Loucy (cell line): ENCODE measurements around the gene THEMIS.

Source experiments
- H2AFZ ChIP-seq: fragments of 200-600 bp; sonication (generic); 2 replicates; pipeline ENCODE4 v1.6.0; 2016; ENCODE audit warnings: antibody characterized with exemption, mild to moderate bottlenecking, low read length, moderate library complexity
- H3F3A ChIP-seq: fragments of 200-600 bp; 2 replicates; pipeline ENCODE4 v1.6.0; 2016; ENCODE audit warnings: antibody characterized with exemption, low read depth, mild to moderate bottlenecking
- H3K27me3 ChIP-seq: fragments of 200-600 bp; sonication (generic); 2 replicates; pipeline ENCODE4 v1.6.1; 2014; ENCODE audit warnings: low read length, mild to moderate bottlenecking; ENCODE audit not compliant: insufficient read depth, poor library complexity, severe bottlenecking
- H3K36me3 ChIP-seq: fragments of 200-600 bp; sonication (generic); 2 replicates; pipeline ENCODE4 v1.6.1; 2016; ENCODE audit warnings: low read length; ENCODE audit not compliant: insufficient read depth
- H3K4me1 ChIP-seq: fragments of 200-600 bp; sonication (generic); 2 replicates; pipeline ENCODE4 v1.5.1; 2014; ENCODE audit warnings: low read length, mild to moderate bottlenecking; ENCODE audit not compliant: insufficient read depth, poor library complexity, severe bottlenecking
- H3K4me2 ChIP-seq: fragments of 200-600 bp; sonication (generic); 2 replicates; pipeline ENCODE4 v1.6.0; 2014; ENCODE audit warnings: antibody characterized with exemption, low read length, low read depth, mild to moderate bottlenecking; ENCODE audit not compliant: poor library complexity, severe bottlenecking
- H3K4me3 ChIP-seq: fragments of 200-600 bp; sonication (generic); 2 replicates; pipeline ENCODE4 v1.5.1; 2014; ENCODE audit warnings: low read length, mild to moderate bottlenecking, mixed read lengths; ENCODE audit not compliant: poor library complexity, severe bottlenecking
- H3K79me2 ChIP-seq: fragments of 200-600 bp; sonication (generic); 2 replicates; pipeline ENCODE4 v1.6.1; 2014; ENCODE audit warnings: low read length; ENCODE audit not compliant: insufficient read depth
- H3K9ac ChIP-seq: fragments of 200-600 bp; sonication (generic); 2 replicates; pipeline ENCODE4 v1.6.0; 2014; ENCODE audit warnings: mild to moderate bottlenecking, low read depth, low read length, moderate library complexity; ENCODE audit not compliant: poor library complexity, severe bottlenecking
- H3K9me2 ChIP-seq: fragments of 200-600 bp; sonication (generic); replicated peaks from 2 replicates; pipeline ENCODE4 v1.6.1; 2016; ENCODE audit warnings: low read depth, low read length, mixed read lengths
- H3K9me3 ChIP-seq: fragments of 200-600 bp; sonication (generic); 2 replicates; pipeline ENCODE4 v1.6.1; 2014; ENCODE audit warnings: mild to moderate bottlenecking, antibody characterized with exemption, low read length, low read depth; ENCODE audit not compliant: insufficient read depth
- H4K20me1 ChIP-seq: fragments of 200-600 bp; sonication (generic); 2 replicates; pipeline ENCODE4 v1.6.0; 2014; ENCODE audit warnings: antibody characterized with exemption, low read length, mild to moderate bottlenecking; ENCODE audit not compliant: insufficient read depth, poor library complexity, severe bottlenecking
- CTCF ChIP-seq: fragments of 200-600 bp; sonication (generic); conservative IDR thresholded peaks from 2 replicates; pipeline ENCODE4 v1.5.1; 2014; ENCODE audit warnings: mild to moderate bottlenecking, antibody characterized with exemption, low read length
- EZH2phosphoT487 ChIP-seq: fragments of 200-600 bp; IDR thresholded peaks from 2 replicates; pipeline ENCODE4 v1.6.1; 2018; ENCODE audit warnings: antibody characterized with exemption, mild to moderate bottlenecking, moderate library complexity, borderline replicate concordance

The THEMIS gene

GRCh38 chr6:127710668-127711067, 190.2 kb downstream of the THEMIS start:
- Histone ChIP-seq H4K20me1 (no peaks in the 10 kb centered on the region), H3K79me2 (no peaks in the 10 kb centered on the region), H3K9ac (no peak overlapping the region), H3K4me1 (peaks cover 11% of the 10 kb centered on the region), H3K4me2 (no peak overlapping the region), H3K36me3 (peaks cover 61% of the 10 kb centered on the region; the same call in 1 of the 2 replicates), H3F3A (no peaks in the 10 kb centered on the region), H3K9me3 (no peaks in the 10 kb centered on the region), H3K9me2 (no peaks in the 10 kb centered on the region), H3K27me3 (no peaks in the 10 kb centered on the region), H3K4me3 (no peak overlapping the region), H2AFZ (no peak overlapping the region)
- no peak for TF ChIP-seq CTCF
- TF ChIP-seq EZH2phosphoT487 = no peak

GRCh38 chr6:127706216-127706615, 194.6 kb downstream of the THEMIS start:
- H3K4me2 ChIP-seq = no peak overlapping the region
- H3K4me1 ChIP-seq = no peaks in the 10 kb centered on the region
- TF ChIP-seq EZH2phosphoT487 (no peak), CTCF (no peak)
- peaks cover 50% of the 10 kb centered on the region; the same call in 1 of the 2 replicates for H3K36me3 ChIP-seq
- H3K79me2 ChIP-seq = no peaks in the 10 kb centered on the region
- H3F3A ChIP-seq = no peaks in the 10 kb centered on the region
- no peak overlapping the region for H3K4me3 ChIP-seq
- H3K9ac ChIP-seq = no peak overlapping the region
- no peaks in the 10 kb centered on the region for H4K20me1 ChIP-seq
- no peaks in the 10 kb centered on the region for H3K9me2 ChIP-seq
- H2AFZ ChIP-seq = no peak overlapping the region
- no peaks in the 10 kb centered on the region for H3K9me3 ChIP-seq
- H3K27me3 ChIP-seq = no peaks in the 10 kb centered on the region

GRCh38 chr6:127695108-127695507, 205.8 kb downstream of the THEMIS start:
- no peaks in the 10 kb centered on the region for H4K20me1 ChIP-seq
- no peak overlapping the region for H2AFZ ChIP-seq
- no peaks in the 10 kb centered on the region for H3K79me2 ChIP-seq
- H3K9me3 ChIP-seq = no peaks in the 10 kb centered on the region
- no peaks in the 10 kb centered on the region; the same call in 1 of the 2 replicates for H3K36me3 ChIP-seq
- H3K9me2 ChIP-seq = no peaks in the 10 kb centered on the region
- H3F3A ChIP-seq = no peaks in the 10 kb centered on the region
- H3K4me2 ChIP-seq = no peak overlapping the region
- no peaks in the 10 kb centered on the region for H3K27me3 ChIP-seq
- H3K4me3 ChIP-seq = no peak overlapping the region
- no peak overlapping the region for H3K9ac ChIP-seq
- H3K4me1 ChIP-seq = no peaks in the 10 kb centered on the region
- TF ChIP-seq EZH2phosphoT487 (no peak), CTCF (no peak)
